Measurements from ENCODE around the gene LARGE1. TPM values are rescaled to one million over a fixed set of nuclear protein-coding genes. Genes with fewer than 3 reads are reported as not detected.

LARGE1 gene
- total and polyA plus RNA-seq, 2 of the 8 experiments (the other 6 are each of a cell fraction or from before 2014, with no cell fraction given): 43.7 to 83.0 TPM

DNA sequence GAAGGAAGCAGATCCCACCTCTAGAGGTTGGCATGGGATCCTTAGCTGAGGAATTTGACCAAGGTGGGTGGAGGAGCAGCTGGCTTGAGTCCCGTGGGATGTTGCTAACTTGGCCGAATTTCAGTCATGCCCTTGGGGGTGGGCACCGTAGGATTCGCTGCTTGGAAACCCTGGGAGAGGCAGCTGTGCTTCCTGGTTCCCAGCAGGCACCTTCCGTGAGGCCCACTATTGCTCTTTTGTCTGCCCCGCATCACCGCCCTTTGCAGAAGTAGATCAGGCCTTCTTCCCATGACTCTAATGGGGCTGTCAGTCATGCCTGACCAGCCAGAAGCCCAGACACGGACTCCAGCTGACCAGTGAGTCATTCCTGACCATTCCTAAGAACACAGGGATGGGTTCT, 569.8 kb downstream of the LARGE1 start (continued):
- TF ChIP-seq SRF (IDR thresholded peaks at IDR 0.05; ENCODE audit: low read depth, low read length): no peak
- TF ChIP-seq SUZ12 (IDR thresholded peaks at IDR 0.05; ENCODE audit: low read length): no peak
- no peak for TF ChIP-seq POLR2AphosphoS5 (IDR thresholded peaks at IDR 0.05; ENCODE audit: low read depth, low read length)
- TF ChIP-seq FOSL1 (IDR thresholded peaks at IDR 0.05; ENCODE audit: insufficient read depth, low read depth, low read length): no peak
